GM18951 (cell line): ENCODE data around the gene SMG6.

Experiments
- POLR2A ChIP-seq: IDR thresholded peaks from 4 replicates; pipeline ENCODE4 v1.6.1; 2011; ENCODE audit warnings: mild to moderate bottlenecking; ENCODE audit not compliant: insufficient read length, insufficient read depth; ENCODE audit errors: extremely low read depth
- in situ Hi-C: fragments of 300-500 bp; cut with MboI; formaldehyde crosslinking; loops from one replicate; pipeline ENCODE4 v1.12.0; 2022; ENCODE audit warnings: low sequenced_read_pairs, mixed read lengths, inconsistent platforms; ENCODE audit not compliant: unreplicated experiment

Gene SMG6

DNA sequence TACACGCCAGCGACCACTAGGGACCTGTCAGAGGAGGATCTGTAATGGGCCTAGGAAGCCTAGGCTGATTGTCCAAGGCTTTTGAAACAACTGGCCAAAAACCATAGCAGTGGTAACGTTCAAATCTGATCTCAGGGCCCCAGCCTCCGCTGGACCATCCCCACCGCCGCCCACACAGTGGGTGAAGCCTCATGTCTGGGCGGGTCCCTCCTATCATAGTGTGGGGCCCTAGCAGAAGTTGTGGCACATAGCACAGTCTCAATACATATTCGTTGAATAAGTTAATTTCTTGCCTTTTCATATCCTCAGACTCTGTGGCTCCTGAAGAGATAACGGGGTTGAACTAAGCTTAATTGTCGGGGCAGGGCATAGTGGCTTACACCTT lies 272.8 kb downstream of the SMG6 start:
- in situ Hi-C loops, result loop anchor here (25.0 kb wide), 1 partner anchor 318 kb away; the partner anchor contains the start of genes TLCD2 and WDR81

DNA sequence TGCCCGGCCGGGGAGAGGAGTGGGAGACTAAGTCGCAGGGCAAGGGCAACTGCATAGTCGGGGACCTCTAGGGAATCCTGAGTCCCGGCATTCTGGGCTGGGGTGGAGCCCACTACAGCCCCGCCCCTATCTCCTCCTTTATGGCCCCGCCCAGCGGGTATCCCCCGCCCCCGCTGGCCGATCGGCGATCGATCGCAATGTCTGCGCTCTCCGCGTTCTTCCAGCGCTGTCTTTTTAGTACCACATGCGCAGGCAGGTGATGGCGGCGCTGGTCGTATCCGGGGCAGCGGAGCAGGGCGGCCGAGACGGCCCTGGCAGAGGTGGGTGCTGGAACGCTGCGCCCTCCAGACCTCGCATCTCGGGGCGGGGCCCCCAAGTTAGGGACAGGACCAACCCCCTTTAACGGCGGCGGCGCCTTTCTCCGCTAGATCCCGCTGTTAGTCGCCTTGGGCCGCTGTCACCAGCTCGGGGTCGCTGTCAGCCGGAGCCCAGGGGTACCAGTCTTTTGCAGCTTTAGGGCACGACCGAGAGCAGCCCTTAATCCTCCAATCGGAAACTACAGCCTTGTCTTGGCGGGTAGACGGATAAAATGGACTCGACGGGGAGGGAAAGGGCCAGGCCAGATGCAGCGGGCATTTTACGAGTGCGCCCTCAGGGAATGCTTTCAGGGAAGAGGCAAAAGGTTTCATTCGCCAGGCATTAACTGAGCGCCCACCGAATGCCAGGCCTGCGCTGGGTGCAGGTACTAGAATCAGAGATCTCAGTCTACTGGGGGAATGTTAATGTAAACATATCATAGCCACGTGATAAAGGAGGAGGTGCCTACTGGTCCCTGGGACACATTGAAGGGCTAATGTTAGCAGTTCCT lies 273.4 kb downstream of the SMG6 start, which contains the start of gene DPH1:
Gene DPH1, plus strand, starts transcription at position 243 of the 868 bp plus-strand sequence. Its CDS starts 17 bp downstream, at position 260.
- TF ChIP-seq POLR2A, result peak; percentile 66
- in situ Hi-C loops, result loop anchor here (25.0 kb wide), 1 partner anchor 318 kb away; the partner anchor contains the start of genes TLCD2 and WDR81

More for the DNA sequence above, 272.8 kb downstream of the SMG6 start:
- TF ChIP-seq POLR2A, result no peak

DNA sequence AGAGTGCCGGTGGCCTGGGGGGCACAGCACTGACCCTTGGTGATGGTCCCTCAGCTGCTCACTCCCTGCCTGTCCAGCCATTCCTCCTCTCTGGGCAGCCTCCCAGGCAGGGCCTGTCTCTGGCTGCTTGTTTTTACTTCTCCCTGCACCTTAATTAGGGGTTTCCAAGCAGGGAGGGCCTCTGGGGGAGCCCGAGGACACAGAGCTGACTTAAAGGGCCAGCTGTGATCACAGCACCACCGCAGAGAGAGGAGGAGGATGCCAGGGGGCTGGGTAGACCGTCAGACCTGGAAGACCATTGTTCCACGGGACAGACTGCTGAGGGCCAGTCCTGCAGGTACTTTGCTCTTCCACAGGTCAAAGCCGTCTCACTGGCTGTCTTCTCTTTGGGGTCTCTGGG lies 274.8 kb downstream of the SMG6 start:
- in situ Hi-C loops, result loop anchor here (25.0 kb wide), 1 partner anchor 316 kb away; the partner anchor contains the start of genes TLCD2 and WDR81
- no peak for TF ChIP-seq POLR2A

DNA sequence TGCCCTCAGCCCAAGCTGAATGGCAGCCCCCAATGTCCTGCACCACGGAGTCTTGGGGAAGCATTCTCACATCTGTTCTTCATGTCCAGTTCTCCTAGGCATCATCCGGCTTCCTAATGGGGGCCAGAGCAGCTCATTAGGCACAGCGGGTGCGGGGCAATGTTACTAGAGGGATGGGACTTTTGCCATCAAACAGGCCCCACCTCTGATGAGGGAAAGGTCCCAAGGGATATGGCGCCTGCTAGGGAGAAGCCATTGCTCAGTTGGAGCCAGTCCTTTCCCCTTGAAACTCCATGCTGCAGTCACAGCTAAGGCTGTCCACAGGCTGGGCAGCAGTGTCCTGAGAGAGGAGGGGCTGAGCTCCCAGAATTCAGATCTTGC lies 275.4 kb downstream of the SMG6 start:
- no peak for TF ChIP-seq POLR2A
- in situ Hi-C loops, result loop anchor here (25.0 kb wide), 1 partner anchor 316 kb away; the partner anchor contains the start of genes TLCD2 and WDR81

DNA sequence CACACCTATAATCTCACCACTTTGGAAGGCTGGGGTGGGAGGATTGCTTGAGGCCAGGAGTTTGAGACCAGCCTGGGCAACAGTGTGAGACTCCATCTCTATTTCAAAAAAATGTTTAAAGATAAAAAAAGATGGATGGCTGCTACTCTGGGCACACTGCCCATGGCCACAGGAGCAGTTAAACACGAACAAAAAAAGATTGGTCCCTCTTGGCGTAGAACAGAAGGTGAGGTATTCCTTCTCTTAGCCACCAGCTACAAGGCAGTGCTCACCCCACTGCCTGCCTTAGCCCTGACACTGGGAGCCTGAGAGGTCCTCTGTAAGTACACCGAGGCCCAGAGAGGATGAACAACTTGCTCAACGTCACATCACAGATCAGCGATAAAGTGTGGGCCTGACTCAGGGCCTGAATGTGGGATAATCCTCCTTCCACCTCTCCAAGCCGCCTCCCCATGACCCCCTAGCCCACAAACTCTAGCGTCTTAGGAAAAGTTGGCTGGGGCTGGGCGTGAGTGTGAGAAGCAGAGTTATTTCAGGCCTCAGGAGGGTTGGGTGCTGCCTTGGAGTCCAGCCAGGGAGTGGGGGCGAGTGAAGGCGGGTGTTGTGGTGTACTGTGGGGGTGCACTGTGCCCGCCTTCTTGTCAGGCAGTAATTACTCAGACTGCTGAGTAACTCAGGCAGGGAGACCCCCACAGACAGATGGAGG lies 275.9 kb downstream of the SMG6 start:
- in situ Hi-C loops, result loop anchor here (25.0 kb wide), 1 partner anchor 315 kb away; the partner anchor contains the start of genes TLCD2 and WDR81
- TF ChIP-seq POLR2A, result no peak

DNA sequence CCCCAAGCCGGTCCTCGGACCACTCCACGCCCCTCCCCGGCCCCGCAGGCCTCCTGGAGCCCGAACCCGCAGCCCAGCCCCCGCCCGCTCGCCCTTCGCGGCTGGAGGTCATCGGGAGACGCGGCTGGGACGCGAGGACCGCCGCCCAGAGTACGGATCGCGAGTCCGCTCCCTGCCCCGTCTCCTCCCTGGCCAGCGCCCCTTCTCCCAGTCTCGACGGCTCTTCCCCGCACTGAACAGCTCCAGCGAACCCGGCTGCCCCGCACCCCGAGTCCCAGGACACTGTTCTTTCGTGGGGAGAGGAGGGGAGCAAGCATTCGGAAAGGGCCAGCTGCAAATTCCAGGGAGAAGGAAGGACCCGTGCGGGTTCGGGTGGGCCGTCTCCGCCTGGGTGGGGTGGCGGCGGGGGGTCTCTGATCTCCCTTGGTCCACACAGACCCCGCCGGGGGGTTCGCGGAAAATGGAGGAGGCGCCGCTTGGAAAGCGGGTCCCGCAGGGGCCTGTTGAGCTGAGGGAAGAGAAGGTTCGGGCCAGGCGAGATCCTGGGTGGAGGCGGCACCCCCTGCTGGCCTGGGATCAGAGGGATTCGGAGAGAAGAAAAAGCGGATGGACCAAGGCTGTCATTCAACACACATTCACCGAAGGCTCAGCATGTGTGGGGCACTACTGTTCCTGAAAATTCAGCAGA lies 277.8 kb downstream of the SMG6 start:
- no peak for TF ChIP-seq POLR2A
- in situ Hi-C loops, result loop anchor here (25.0 kb wide), 1 partner anchor 313 kb away; the partner anchor contains the start of genes TLCD2 and WDR81

DNA sequence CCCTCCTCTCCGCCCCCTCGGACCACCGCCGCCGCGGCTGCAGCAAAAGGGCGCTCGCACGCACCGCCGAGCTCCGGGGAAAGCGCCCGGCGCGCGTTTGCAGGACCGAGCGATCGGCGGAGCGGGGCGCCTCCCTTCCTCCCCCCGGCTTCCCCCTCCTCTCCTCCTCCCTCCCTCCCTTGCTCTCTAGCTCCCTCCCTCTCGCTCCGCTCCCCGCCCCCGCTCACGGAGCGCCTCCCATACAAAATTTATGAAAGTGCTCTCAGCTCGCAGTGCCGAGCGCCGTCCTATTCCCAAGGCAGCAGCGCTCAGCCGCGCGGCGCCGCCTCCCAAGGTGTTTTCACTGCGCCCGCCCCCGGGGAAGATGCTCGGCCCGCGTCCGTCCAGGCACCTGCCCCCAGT lies 278.4 kb downstream of the SMG6 start, which contains the start of gene RTN4RL1:
Gene RTN4RL1, minus strand, starts transcription at position 115 of the 402 bp plus-strand sequence. CDS start 469 bp downstream, outside the sequence.
- in situ Hi-C loops, result loop anchor here (25.0 kb wide), 1 partner anchor 313 kb away; the partner anchor contains the start of genes TLCD2 and WDR81
- no peak for TF ChIP-seq POLR2A

DNA sequence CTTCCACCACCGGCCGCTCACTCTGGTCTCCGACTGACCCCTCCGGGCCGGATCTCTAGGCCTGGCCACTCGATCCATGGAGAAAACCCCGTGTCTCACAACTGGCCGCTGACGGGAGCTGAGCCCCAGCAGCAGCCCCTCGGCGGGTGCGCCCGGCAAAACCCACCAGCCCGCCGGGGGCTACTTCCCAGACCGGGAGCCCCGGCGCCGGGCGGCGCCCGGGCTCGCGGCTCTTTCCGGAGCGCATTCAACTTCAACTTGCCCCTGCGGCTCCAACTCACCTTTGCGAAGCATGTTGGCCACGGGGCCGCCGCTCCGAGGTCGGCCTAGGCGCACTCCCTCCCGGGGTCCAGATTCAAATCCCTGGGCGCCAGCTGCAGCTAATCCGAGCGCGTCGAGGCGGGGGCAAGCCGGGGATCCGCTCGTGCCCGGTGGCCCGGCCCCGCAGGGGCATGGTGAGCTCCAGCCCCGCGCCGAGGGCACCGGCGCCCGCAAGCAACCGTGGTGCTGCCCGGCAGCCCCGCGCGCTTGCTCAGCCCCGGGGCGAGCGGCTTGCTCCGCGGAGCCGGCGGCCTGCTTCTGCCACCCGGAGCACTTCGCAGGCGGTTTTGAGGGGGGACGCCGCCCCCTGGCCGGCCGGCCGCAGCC lies 278.9 kb downstream of the SMG6 start:
- no peak for TF ChIP-seq POLR2A
- in situ Hi-C loops, result loop anchor here (25.0 kb wide), 1 partner anchor 312 kb away; the partner anchor contains the start of genes TLCD2 and WDR81

DNA sequence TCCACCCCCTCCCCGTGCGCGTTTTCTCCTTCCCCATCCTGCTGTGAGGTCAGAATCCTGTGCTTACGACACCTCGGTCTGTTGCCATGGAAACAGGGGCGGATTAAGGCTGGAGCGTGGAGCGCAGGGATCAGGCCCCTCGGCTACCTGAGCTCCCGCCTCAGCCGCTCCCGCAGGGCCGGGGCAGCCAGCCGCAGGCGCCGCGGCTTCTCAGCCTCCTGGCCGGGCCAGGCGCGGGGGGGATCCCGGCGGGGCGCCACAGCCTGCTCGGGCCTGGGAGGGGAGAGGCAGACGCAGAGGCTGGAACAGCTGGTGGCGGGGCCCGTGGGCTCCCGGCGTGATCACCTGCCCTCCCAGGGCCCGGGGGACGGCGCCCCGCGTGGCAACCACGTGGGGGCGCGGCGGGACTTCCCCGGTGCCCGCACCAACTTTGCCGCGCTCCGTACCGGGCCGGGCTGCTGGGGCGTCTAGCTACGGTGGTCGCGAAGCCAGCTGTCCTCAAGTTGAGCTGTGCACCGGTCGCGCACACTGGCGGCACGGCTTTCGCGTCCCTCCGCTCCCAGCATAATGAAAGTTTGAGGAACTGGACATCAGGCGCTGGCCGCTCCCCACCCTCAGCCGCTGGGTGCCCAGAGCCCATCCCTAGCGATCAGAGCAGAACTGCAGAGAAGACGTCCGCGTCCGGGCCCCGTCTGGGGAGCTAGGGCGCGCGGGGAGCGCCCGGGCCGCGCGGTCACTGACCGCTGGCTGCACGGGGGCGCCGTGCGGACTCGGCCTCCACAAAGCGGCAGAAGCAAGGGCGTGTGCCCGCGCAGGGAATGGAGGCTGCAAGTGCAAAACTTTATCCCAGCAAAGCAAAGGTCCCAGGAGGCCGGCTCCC lies 279.7 kb downstream of the SMG6 start:
- in situ Hi-C loops, result no loop called here
- no peak for TF ChIP-seq POLR2A

DNA sequence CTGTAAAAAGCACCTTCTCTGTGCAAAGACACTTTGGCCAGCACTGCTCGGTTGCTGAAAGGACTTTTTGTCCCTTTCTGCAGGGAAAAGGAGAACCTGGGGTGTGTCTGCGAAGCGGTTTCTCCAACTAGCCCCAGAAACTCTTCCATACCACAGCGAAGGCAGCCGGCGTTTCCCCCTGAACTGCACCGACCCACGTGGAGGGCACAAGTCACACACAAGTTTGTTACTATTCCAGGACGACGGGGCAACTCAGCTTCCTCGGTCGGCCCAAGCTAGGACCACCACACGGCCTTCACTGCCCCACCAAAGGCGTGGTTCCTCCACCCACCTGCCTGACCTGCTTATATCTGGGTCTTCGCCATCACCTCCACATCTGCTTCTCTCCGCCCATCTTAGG lies 280.3 kb downstream of the SMG6 start:
- in situ Hi-C loops, result no loop called here

DNA sequence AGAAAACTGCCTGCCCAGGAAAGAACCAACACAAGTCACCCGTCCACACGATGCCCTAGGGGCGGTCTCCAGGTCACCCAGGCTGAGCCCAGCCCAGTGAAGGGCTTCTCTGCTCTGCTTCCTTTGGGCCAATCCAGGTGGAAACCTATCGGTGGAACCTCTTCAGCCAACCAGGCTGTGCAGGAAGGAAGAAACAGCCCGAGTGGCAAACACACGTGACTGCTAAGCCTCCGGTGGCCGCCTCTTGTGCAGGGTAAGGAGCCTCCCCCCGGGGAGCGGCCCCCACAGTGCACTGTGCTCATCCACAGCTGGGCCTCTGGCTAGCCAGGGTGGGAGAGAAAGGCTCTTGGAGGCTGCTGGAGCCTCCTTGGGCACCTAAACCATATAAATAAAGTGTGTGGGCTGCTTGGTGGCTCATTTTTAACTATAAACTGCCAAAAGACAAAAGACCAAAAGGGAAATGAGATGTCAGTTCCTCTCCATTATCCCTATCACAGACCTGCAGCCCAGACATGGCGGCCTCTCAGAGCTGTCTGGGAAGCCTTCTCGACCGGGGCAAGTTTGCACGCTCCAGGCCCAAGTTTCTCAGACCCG lies 280.8 kb downstream of the SMG6 start:
- in situ Hi-C loops, result no loop called here
- TF ChIP-seq POLR2A, result no peak

More for the DNA sequence above, 280.3 kb downstream of the SMG6 start:
- TF ChIP-seq POLR2A, result no peak
